ENCODE results near the gene TPRG1L. TPM values are rescaled to one million over a fixed set of nuclear protein-coding genes. Genes with fewer than 3 reads are reported as not detected.

TPRG1L gene
- total RNA-seq, 3 donors from 2014 or later (not counting 1 experiment from before 2014, with no cell fraction given) = 36.2 to 46.7 (median 37.9) TPM

DNA sequence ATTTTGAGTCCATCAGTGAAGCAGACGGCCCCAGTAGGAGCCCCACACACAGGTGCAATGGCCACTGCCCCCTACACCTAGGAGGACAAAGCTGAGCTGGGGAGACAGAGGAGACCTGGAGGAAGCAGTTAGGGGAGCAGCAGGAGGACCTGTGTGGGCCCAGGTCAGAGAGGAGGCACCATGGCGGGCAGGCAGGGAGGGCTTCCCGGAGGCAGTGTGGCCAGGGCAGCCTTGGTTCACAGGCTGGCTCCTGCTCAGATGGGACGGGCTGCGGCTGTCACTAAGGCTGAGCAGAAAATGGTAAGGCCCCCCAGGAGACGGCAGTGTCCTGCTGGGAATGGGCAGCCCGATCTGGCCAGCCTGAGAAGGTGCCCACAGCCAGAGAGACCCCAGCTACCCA is 28.9 kb upstream of the TPRG1L start:
- Mint-ChIP-seq H3K4me3 (no peak overlapping the region), H3K27ac (peak overlapping the region in 1 of 2 donors; percentile 85), H3K9me3 (no peaks in the 10 kb centered on the region), H3K4me1 (peaks cover 28 to 52% of the 10 kb centered on the region in 2 donors), H3K36me3 (no peaks in the 10 kb centered on the region), H3K27me3 (ENCODE audit: low read depth in 2 of 2) (no peaks in the 10 kb centered on the region)
- TF ChIP-seq CTCF (IDR thresholded peaks at IDR 0.05) = no peak
- Histone ChIP-seq H3K9me3 (ENCODE audit: control insufficient read depth, insufficient read depth, low read length) (no peaks in the 10 kb centered on the region), H3K27ac (ENCODE audit: low read length) (no peak overlapping the region), H3K4me3 (ENCODE audit: low read length) (no peak overlapping the region), H3K27me3 (ENCODE audit: control insufficient read depth, insufficient read depth, low read length) (no peaks in the 10 kb centered on the region), H3K36me3 (ENCODE audit: control insufficient read depth, insufficient read depth, low read length) (no peaks in the 10 kb centered on the region), H3K4me1 (ENCODE audit: control insufficient read depth, insufficient read depth, low read length) (peaks cover 41% of the 10 kb centered on the region)
- intact Hi-C loops (cut with micrococcal nuclease) = no loop called here
- WGBS (ENCODE audit: insufficient coverage) = 90% methylated on average over 7 of the region's 7 CpGs
- DNase-seq (no peak), ATAC-seq (no peak)

- peak overlapping the region; percentile 91 for H3K4me3 Mint-ChIP-seq
- H3K36me3 Mint-ChIP-seq = no peaks in the 10 kb centered on the region
- Histone ChIP-seq H3K36me3 (ENCODE audit: control insufficient read depth, insufficient read depth, low read length) (no peaks in the 10 kb centered on the region), H3K27ac (ENCODE audit: low read length) (peak overlapping the region; percentile 43), H3K4me3 (ENCODE audit: low read length) (no peak overlapping the region), H3K27me3 (ENCODE audit: control insufficient read depth, insufficient read depth, low read length) (no peaks in the 10 kb centered on the region), H3K4me1 (ENCODE audit: control insufficient read depth, insufficient read depth, low read length) (peaks cover 41% of the 10 kb centered on the region), H3K9me3 (ENCODE audit: control insufficient read depth, insufficient read depth, low read length) (no peaks in the 10 kb centered on the region)
- no peak for TF ChIP-seq CTCF (IDR thresholded peaks at IDR 0.05)
- peak in 2 of 3 donors; percentile 2 to 10 for ATAC-seq
- H3K4me1 Mint-ChIP-seq = peaks cover 28 to 52% of the 10 kb centered on the region in 2 donors
- WGBS (ENCODE audit: insufficient coverage) = 52% methylated on average over 29 of the region's 29 CpGs
- intact Hi-C loops (cut with micrococcal nuclease) = no loop called here
- no peaks in the 10 kb centered on the region for H3K9me3 Mint-ChIP-seq
- H3K27ac Mint-ChIP-seq = peak overlapping the region; percentile 84 to 93
- H3K27me3 Mint-ChIP-seq (ENCODE audit: low read depth in 2 of 2) = no peaks in the 10 kb centered on the region
- no peak for DNase-seq
Measured at GRCh38 chr1:3596663-3597598, 27.9 kb upstream of the TPRG1L start.

DNA sequence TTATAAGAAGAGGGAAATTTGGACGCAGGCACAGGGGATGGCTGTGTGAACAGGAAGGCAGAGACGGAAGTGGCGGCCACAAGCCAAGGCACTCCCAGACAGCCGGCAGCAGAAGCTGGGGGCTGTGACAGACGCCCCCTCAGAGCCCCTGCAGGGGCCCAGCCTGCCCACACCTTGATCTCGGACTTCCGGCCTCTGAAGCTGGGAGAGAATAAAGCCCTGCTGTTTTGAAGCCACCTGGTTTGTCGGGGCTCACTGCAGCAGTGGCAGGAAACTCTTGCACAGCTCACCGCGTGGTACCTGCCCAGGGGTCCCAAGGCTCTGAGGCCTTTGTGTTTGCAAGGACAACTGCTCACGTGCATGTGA is 27.2 kb upstream of the TPRG1L start:
- TF ChIP-seq CTCF (IDR thresholded peaks at IDR 0.05) = no peak
- Histone ChIP-seq H3K36me3 (ENCODE audit: control insufficient read depth, insufficient read depth, low read length) (no peaks in the 10 kb centered on the region), H3K27ac (ENCODE audit: low read length) (peak overlapping the region; percentile 43), H3K27me3 (ENCODE audit: control insufficient read depth, insufficient read depth, low read length) (no peaks in the 10 kb centered on the region), H3K4me3 (ENCODE audit: low read length) (no peak overlapping the region), H3K9me3 (ENCODE audit: control insufficient read depth, insufficient read depth, low read length) (no peaks in the 10 kb centered on the region), H3K4me1 (ENCODE audit: control insufficient read depth, insufficient read depth, low read length) (peaks cover 41% of the 10 kb centered on the region)
- DNase-seq (peak in 1 of 2 donors; percentile 54), ATAC-seq (peak; percentile 39 to 59 (median 54))
- Mint-ChIP-seq H3K4me1 (peaks cover 28 to 47% of the 10 kb centered on the region in 2 donors), H3K4me3 (peak overlapping the region; percentile 91), H3K27me3 (ENCODE audit: low read depth in 2 of 2) (no peaks in the 10 kb centered on the region), H3K9me3 (no peaks in the 10 kb centered on the region), H3K36me3 (no peaks in the 10 kb centered on the region), H3K27ac (peak overlapping the region; percentile 84 to 93)
- WGBS (ENCODE audit: insufficient coverage) = under 1% methylated on average over 11 of the region's 11 CpGs
- intact Hi-C loops (cut with micrococcal nuclease) = no loop called here

Measured in natural killer cell (primary cell).